Activated B cell treated with CpG ODN at 0.5 μM for 24 hours (primary cell): Measurements from ENCODE around the gene APBA2. TPM values are rescaled to one million over a fixed set of nuclear protein-coding genes. Genes with fewer than 3 reads are reported as not detected.

Source experiments
- ATAC-seq: fragments of 200-7000 bp; cut with Tn5 transposase; one replicate; pipeline ENCODE4 v1.10.0; 2021; ENCODE audit warnings: low read depth, mild to moderate bottlenecking, moderate library complexity
- CTCF ChIA-PET: fragments of 350-600 bp; sonication (Branson Sonifier 250); formaldehyde crosslinking; loops from one replicate; lab custom pipeline; 2021; ENCODE audit warnings: antibody characterized with exemption; lab: Charles Lee
- POLR2A ChIA-PET: fragments of 350-600 bp; sonication (Branson Sonifier 250); formaldehyde crosslinking; loops from one replicate; lab custom pipeline; 2021; ENCODE audit warnings: antibody characterized with exemption; lab: Charles Lee
- DNase-seq: peaks from one replicate; pipeline ENCODE4 v3.0.0; 2022
- H3K27ac Mint-ChIP-seq: one replicate; pipeline ENCODE4 v1.8.0; 2020; ENCODE audit warnings: mixed read lengths
- H3K27me3 Mint-ChIP-seq: one replicate; pipeline ENCODE4 v1.8.0; 2021; ENCODE audit warnings: mixed read lengths
- H3K36me3 Mint-ChIP-seq: one replicate; pipeline ENCODE4 v1.8.0; 2021; ENCODE audit warnings: low read depth, mixed read lengths
- H3K4me1 Mint-ChIP-seq: one replicate; pipeline ENCODE4 v1.8.0; 2021; ENCODE audit warnings: mixed read lengths
- H3K4me3 Mint-ChIP-seq: one replicate; pipeline ENCODE4 v1.8.0; 2020; ENCODE audit warnings: mild to moderate bottlenecking, mixed read lengths
- H3K9me3 Mint-ChIP-seq: one replicate; pipeline ENCODE4 v1.8.0; 2020; ENCODE audit warnings: mixed read lengths
- intact Hi-C: fragments of 100-400 bp; cut with micrococcal nuclease; formaldehyde crosslinking; loops from one replicate; pipeline ENCODE4 v1.15.1; 2024
- total RNA-seq: library from RNA; stranded (reverse); gene quantifications from 2 replicates; pipeline ENCODE4 v1.2.3, GENCODE V29; 2022
- TF ChIP-seq, protein P1 (sequence below): fragments of 200-600 bp; IDR thresholded peaks from one replicate; pipeline ENCODE4 v1.8.0; 2022; ENCODE audit warnings: antibody characterized with exemption, mild to moderate bottlenecking

APBA2 gene
- total RNA-seq, 1 donor from 2014 or later = not detected

DNA sequence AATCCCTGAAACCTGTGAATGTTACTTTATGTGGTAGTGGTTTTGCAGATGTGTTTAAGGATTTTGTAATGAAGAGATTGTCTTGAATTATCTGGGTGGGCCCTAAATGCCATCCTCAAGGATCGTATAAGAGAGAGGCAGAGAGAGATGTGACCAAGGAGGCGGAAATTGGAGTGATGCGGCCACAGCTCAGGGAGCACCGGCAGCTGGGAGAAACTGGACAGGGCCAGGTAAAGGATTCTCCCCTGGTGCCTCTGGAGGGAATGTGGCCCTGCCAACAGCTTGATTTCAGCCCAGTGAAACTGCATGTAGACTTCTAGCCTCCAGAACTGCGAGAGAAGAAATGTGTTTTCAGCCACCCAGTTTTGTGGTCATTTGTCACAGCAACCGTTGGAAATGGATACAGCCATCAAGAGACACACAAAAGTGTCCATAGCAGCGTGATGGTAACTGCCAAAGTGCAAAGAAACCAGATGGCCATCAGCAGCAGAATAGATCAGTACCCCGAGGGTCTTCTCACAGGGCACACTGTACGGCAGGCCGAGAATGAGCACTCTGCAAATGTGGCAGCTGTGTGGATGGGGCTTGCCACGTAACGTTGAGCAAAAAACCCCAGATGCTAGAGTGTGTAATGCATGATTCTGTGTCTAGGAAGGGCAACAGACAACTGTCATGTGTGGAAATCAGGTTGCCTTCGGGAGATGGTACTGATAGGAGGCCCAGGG lies 12.2 kb downstream of the APBA2 start:
- Mint-ChIP-seq H3K36me3 (no peaks in the 10 kb centered on the region), H3K4me1 (no peaks in the 10 kb centered on the region), H3K27me3 (no peaks in the 10 kb centered on the region), H3K9me3 (no peaks in the 10 kb centered on the region), H3K27ac (no peak overlapping the region), H3K4me3 (no peak overlapping the region)
- TF ChIP-seq, protein P1, sequence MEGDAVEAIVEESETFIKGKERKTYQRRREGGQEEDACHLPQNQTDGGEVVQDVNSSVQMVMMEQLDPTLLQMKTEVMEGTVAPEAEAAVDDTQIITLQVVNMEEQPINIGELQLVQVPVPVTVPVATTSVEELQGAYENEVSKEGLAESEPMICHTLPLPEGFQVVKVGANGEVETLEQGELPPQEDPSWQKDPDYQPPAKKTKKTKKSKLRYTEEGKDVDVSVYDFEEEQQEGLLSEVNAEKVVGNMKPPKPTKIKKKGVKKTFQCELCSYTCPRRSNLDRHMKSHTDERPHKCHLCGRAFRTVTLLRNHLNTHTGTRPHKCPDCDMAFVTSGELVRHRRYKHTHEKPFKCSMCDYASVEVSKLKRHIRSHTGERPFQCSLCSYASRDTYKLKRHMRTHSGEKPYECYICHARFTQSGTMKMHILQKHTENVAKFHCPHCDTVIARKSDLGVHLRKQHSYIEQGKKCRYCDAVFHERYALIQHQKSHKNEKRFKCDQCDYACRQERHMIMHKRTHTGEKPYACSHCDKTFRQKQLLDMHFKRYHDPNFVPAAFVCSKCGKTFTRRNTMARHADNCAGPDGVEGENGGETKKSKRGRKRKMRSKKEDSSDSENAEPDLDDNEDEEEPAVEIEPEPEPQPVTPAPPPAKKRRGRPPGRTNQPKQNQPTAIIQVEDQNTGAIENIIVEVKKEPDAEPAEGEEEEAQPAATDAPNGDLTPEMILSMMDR = no peak
- ChIA-PET CTCF (no interaction called here), POLR2A (no interaction called here)
- ATAC-seq (no peak), DNase-seq (no peak)
- intact Hi-C loops = no loop called here

DNA sequence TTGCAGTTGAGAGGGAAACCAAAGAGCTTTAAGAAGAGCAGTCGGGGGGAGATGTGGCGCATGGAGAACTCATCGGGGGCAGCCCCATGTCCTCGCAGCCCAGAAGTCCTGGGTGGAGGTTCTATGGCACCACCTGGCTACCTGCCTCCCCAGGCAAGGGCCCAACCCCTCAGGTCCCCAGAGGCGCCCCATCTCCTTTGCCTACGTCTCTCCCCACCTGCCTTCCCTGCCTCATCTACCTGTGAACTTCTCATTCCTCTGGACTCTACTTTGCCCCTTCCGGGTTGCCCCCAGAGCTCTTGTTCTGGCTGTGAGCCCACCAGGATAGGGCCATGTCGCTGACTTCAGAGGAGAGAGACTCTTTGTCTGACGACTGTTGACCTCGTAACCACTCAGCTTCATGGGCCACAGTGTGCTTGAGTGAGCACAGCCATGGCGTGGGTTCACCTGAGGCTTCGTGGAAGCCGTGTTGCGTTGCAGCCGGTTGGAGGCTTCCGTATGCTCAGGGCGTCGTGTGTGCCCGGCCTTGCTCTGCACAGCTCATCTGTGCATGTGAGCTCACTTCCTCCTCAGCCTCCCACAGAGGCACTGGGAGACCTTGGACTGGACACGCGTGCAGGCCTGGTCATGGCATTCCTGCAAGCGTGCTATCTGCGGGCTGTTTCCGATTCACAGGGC lies 13.4 kb downstream of the APBA2 start:
- Mint-ChIP-seq H3K4me1 (no peaks in the 10 kb centered on the region), H3K27ac (no peak overlapping the region)
- CTCF ChIA-PET = no interaction called here

DNA sequence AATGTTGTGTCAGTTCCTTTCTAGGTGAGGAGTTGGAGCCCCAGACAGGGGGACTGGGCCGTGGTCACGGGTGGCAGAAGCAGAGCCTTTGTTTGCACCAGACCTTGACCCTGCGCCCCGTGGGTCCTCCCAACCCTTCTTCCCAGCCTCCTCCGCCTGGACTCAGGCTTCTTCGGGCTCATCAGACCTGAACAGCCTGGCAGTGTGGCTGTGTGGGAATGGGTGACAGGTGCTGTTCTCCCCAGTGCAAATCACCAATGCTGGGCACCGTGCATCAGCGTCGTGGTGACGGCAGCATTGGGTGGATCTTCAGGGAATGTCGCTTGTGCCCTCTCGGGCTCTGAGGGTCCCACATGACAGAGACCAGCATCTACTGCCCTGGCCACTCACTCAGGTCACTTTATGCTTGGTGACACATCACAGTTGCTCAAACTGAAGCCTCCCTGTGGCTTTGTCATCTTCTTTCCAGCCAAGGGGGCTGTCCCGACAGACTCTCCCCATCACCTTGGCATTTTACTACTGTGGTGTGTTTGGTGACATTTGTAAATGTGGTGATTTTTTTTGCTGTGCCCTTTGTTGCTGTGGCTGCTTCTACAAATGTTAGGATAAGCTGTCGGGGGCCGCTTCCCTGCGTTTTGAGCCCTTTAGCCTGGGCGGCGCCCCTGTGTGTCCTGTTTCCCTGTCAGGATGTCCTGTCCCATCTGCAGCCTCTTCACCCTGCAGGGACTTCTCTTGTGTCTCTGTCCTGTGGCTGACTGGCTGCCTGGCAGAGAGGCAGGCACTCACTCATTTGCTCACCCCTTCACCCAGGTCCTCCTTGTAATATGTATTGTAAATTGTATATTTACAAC lies 14.5 kb downstream of the APBA2 start:
- H3K4me1 Mint-ChIP-seq = no peaks in the 10 kb centered on the region
- intact Hi-C loops = no loop called here
- no peaks in the 10 kb centered on the region for H3K27me3 Mint-ChIP-seq
- ATAC-seq = no peak
- H3K36me3 Mint-ChIP-seq = no peaks in the 10 kb centered on the region
- no peak overlapping the region for H3K4me3 Mint-ChIP-seq
- CTCF ChIA-PET = no interaction called here
- no peak for DNase-seq
- TF ChIP-seq, protein P1 = no peak
- POLR2A ChIA-PET = no interaction called here
- H3K9me3 Mint-ChIP-seq = no peaks in the 10 kb centered on the region
- H3K27ac Mint-ChIP-seq = no peak overlapping the region

More for the DNA sequence above, 13.4 kb downstream of the APBA2 start:
- Mint-ChIP-seq H3K27me3 (no peaks in the 10 kb centered on the region), H3K4me3 (no peak overlapping the region), H3K9me3 (no peaks in the 10 kb centered on the region), H3K36me3 (no peaks in the 10 kb centered on the region)
- intact Hi-C loops = no loop called here
- DNase-seq = no peak
- TF ChIP-seq, protein P1 = no peak
- POLR2A ChIA-PET = no interaction called here
- no peak for ATAC-seq

DNA sequence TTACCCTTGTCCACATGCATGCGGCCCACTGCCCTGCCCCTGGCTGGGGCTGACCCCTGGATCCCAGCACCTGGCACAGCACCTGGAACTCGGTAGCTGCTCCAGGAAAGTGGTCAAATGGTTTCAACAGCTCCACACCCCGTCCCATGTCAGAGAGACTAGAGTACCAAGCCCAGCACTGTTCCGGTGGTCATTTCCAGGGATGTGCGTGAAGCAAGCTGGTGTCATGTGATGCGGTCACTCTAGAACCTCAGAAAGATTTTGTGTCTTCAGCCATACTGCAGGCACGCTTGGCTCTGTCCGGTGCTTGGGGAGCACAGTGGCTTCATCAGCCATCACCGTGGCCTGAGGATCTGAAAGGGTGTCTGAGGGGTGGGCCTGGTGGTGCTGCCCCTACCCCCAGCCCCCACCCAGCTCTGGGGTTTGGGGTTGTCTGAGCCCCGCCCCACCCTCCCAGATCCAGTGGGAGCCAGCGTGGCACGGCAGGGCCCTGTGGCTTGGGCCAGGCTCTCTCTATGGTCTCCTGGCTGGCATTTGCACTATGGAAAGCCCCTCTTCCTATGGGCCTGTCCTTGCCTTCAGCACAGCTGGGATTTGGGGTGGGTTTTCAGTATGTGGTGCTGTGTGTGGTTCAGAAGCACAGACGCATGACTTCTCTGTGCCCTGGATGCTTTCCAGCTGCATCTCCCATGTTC lies 15.3 kb downstream of the APBA2 start:
- no peaks in the 10 kb centered on the region for H3K4me1 Mint-ChIP-seq
- no peak for DNase-seq
- H3K36me3 Mint-ChIP-seq = no peaks in the 10 kb centered on the region
- intact Hi-C loops = no loop called here
- POLR2A ChIA-PET = no interaction called here
- no peak overlapping the region for H3K4me3 Mint-ChIP-seq
- H3K27ac Mint-ChIP-seq = no peak overlapping the region
- TF ChIP-seq, protein P1 = no peak
- CTCF ChIA-PET = no interaction called here
- ATAC-seq = no peak
- no peaks in the 10 kb centered on the region for H3K9me3 Mint-ChIP-seq
- H3K27me3 Mint-ChIP-seq = no peaks in the 10 kb centered on the region
